Measurements from ENCODE around the gene NIM1K.

DNA sequence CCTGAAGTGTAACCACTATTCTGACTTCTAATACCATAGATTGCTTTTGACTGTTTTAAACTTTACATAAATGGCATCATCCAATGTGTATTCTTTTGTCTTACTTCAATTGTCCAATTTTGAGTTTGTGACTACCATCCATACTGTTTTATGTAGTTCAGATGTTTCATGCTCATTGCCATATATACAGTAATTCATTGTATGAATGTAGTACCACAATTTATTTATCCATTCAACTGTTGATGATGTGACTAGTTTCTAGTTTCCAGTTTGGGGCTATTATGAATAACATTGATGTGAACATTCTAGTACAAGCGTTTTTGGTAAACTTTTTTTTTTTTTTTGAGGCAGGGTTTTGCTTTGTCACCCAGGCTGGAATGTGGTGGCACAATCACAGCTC lies 66.1 kb downstream of the NIM1K start:
- TF ChIP-seq CREB1 (IDR thresholded peaks at IDR 0.05; ENCODE audit: low read depth) (no peak), SIX5 (IDR thresholded peaks at IDR 0.05; ENCODE audit: low read depth, low read length, severe bottlenecking) (no peak), POLR2A (IDR thresholded peaks at IDR 0.05; ENCODE audit: low read depth, low read length) (no peak), SIN3A (IDR thresholded peaks at IDR 0.05; ENCODE audit: low read depth, low read length) (no peak), CHD4 (IDR thresholded peaks at IDR 0.05) (no peak), YY1 (IDR thresholded peaks at IDR 0.05; ENCODE audit: low read depth, low read length) (no peak), USF2 (IDR thresholded peaks at IDR 0.05; ENCODE audit: borderline replicate concordance, low read depth, low read length) (no peak), FOS (IDR thresholded peaks at IDR 0.05; ENCODE audit: borderline replicate concordance, extremely low read depth, insufficient read length) (no peak), NFYA (IDR thresholded peaks at IDR 0.05; ENCODE audit: borderline replicate concordance, low read depth, low read length) (no peak), POLR2AphosphoS5 (IDR thresholded peaks at IDR 0.05; ENCODE audit: low read length) (no peak)
- TF ChIP-seq, protein P1, sequence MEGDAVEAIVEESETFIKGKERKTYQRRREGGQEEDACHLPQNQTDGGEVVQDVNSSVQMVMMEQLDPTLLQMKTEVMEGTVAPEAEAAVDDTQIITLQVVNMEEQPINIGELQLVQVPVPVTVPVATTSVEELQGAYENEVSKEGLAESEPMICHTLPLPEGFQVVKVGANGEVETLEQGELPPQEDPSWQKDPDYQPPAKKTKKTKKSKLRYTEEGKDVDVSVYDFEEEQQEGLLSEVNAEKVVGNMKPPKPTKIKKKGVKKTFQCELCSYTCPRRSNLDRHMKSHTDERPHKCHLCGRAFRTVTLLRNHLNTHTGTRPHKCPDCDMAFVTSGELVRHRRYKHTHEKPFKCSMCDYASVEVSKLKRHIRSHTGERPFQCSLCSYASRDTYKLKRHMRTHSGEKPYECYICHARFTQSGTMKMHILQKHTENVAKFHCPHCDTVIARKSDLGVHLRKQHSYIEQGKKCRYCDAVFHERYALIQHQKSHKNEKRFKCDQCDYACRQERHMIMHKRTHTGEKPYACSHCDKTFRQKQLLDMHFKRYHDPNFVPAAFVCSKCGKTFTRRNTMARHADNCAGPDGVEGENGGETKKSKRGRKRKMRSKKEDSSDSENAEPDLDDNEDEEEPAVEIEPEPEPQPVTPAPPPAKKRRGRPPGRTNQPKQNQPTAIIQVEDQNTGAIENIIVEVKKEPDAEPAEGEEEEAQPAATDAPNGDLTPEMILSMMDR (IDR thresholded peaks at IDR 0.05 in 2 of 3, conservative IDR thresholded peaks at IDR 0.05 in 1 of 3; ENCODE audit: control insufficient read depth in 2 of 3, extremely low read depth in 1 of 3, insufficient read depth in 1 of 3, low read depth in 3 of 3, low read length in 3 of 3), result no peak
